ENCODE results near the gene FGD6.

- TF ChIP-seq EZH2 (IDR thresholded peaks at IDR 0.05; ENCODE audit: low read depth, unreplicated experiment) (no peak), CTCF (conservative IDR thresholded peaks at IDR 0.05; ENCODE audit: low read depth in 2 of 2) (no peak)
Observed at GRCh38 chr12:95060951-95061350, 156.3 kb downstream of the FGD6 start.
